Measurements from ENCODE around the gene PMEPA1. TPM values are rescaled to one million over a fixed set of nuclear protein-coding genes. Genes with fewer than 3 reads are reported as not detected.

PMEPA1 gene
- polyA plus RNA-seq, 2 of the 4 experiments (the other 2 are of a cell fraction), result 131 to 147 TPM

DNA sequence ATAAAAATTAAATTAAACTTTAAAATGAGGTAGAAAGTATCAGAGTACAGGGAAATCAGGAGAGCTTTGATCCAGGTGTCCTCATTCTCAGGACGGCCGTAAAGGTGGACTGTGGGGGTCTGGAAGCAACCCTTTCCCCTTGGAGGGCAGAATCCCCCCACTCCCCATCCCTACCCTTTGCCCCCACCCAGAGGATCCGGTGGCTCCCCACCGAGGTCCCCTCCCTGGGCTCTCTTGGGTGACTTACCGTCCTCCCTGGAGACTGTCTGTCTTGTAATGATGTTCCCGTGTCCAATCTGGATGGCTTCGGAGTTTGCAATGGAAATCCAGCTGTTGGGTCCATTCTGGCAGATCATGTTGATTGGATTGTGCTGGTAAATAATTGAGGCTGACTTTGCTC lies 96.9 kb downstream of the PMEPA1 start:
- ChIA-PET CTCF (interaction anchor here (1.1 to 7.2 kb wide), 4 partner anchors 10 to 597 kb away, joined by 3 to 37 read pairs (median 20); no protein-coding TSS in a partner anchor), POLR2A (no interaction called here)
- H3K4me3 ChIP-seq, result no peak overlapping the region
- no peaks in the 10 kb centered on the region for H3K9me3 ChIP-seq
- 54% methylated on average over 7 of the region's 7 CpGs for WGBS (ENCODE audit: missing lambda C conversion rate)
- ATAC-seq (no peak), DNase-seq (ENCODE audit: low read depth in 1 of 2, low spot score in 1 of 2) (no peak), FAIRE-seq (no peak)
- TF ChIP-seq ZNF302 (CRISPR knock-in tag; IDR thresholded peaks at IDR 0.05), result no peak
- TF ChIP-seq, protein P1, sequence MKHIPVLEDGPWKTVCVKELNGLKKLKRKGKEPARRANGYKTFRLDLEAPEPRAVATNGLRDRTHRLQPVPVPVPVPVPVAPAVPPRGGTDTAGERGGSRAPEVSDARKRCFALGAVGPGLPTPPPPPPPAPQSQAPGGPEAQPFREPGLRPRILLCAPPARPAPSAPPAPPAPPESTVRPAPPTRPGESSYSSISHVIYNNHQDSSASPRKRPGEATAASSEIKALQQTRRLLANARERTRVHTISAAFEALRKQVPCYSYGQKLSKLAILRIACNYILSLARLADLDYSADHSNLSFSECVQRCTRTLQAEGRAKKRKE (CRISPR knock-in tag; IDR thresholded peaks at IDR 0.05; ENCODE audit: low read depth), result no peak
- TF ChIP-seq HMGXB4 (CRISPR knock-in tag; IDR thresholded peaks at IDR 0.05; ENCODE audit: borderline replicate concordance), result no peak
- TF ChIP-seq CHD2 (IDR thresholded peaks at IDR 0.05; ENCODE audit: low read length, partially characterized antibody), result no peak
- no peak for TF ChIP-seq RFX5 (IDR thresholded peaks at IDR 0.05)
- TF ChIP-seq MYC (IDR thresholded peaks at IDR 0.05; ENCODE audit: borderline replicate concordance, low read length), result no peak
- TF ChIP-seq TFCP2L1 (CRISPR knock-in tag; IDR thresholded peaks at IDR 0.05), result no peak
- peaks cover 4% of the 10 kb centered on the region for H3K4me1 ChIP-seq
- H3K27ac ChIP-seq, result no peak overlapping the region
- H3K4me2 ChIP-seq, result no peak overlapping the region

- no peak overlapping the region for H3K4me3 ChIP-seq
- no peak for FAIRE-seq
- 70% methylated on average over 7 of the region's 7 CpGs for WGBS (ENCODE audit: missing lambda C conversion rate)
- H3K27ac ChIP-seq, result no peak overlapping the region
- no peaks in the 10 kb centered on the region for H3K4me1 ChIP-seq
- ChIA-PET POLR2A (no interaction called here), CTCF (interaction anchor here (1.1 to 7.2 kb wide), 5 partner anchors 10 to 597 kb away, joined by 3 to 37 read pairs (median 11); no protein-coding TSS in a partner anchor)
- no peak for DNase-seq (ENCODE audit: low read depth in 1 of 2, low spot score in 1 of 2)
- no peak for ATAC-seq
- TF ChIP-seq FOXS1 (CRISPR knock-in tag; IDR thresholded peaks at IDR 0.05), result no peak
- TF ChIP-seq MAFK (IDR thresholded peaks at IDR 0.05; ENCODE audit: partially characterized antibody), result no peak
- no peak for TF ChIP-seq HMGXB4 (CRISPR knock-in tag; IDR thresholded peaks at IDR 0.05; ENCODE audit: borderline replicate concordance)
- TF ChIP-seq HEYL (CRISPR knock-in tag; IDR thresholded peaks at IDR 0.05), result no peak
- no peak for TF ChIP-seq POLR2AphosphoS2 (conservative IDR thresholded peaks at IDR 0.05; ENCODE audit: low read length)
- TF ChIP-seq EHMT2 (IDR thresholded peaks at IDR 0.05; ENCODE audit: low read depth), result no peak
- TF ChIP-seq NR3C1 (IDR thresholded peaks at IDR 0.05), result no peak
- TF ChIP-seq RARB (CRISPR knock-in tag; IDR thresholded peaks at IDR 0.05), result no peak
- no peak overlapping the region for H3K4me2 ChIP-seq
- H3K9me3 ChIP-seq, result no peaks in the 10 kb centered on the region
Measured at GRCh38 chr20:57612436-57612835, 97.4 kb downstream of the PMEPA1 start.

- ATAC-seq (no peak), FAIRE-seq (no peak), DNase-seq (ENCODE audit: low read depth in 1 of 2, low spot score in 1 of 2) (no peak)
- TF ChIP-seq EP300 (IDR thresholded peaks at IDR 0.05) (no peak), RFX5 (IDR thresholded peaks at IDR 0.05) (no peak), HOXA7 (CRISPR knock-in tag; IDR thresholded peaks at IDR 0.05) (no peak), CBX2 (IDR thresholded peaks at IDR 0.05; ENCODE audit: borderline replicate concordance, low read depth) (no peak), MAFK (IDR thresholded peaks at IDR 0.05; ENCODE audit: partially characterized antibody) (no peak), HEYL (CRISPR knock-in tag; IDR thresholded peaks at IDR 0.05) (no peak), ZSCAN20 (CRISPR knock-in tag; IDR thresholded peaks at IDR 0.05) (no peak), NFE2L2 (conservative IDR thresholded peaks at IDR 0.05; ENCODE audit: low read length) (no peak), KDM5A (IDR thresholded peaks at IDR 0.05) (no peak), PHF8 (IDR thresholded peaks at IDR 0.05; ENCODE audit: borderline replicate concordance, low read depth) (no peak), HOXB5 (CRISPR knock-in tag; IDR thresholded peaks at IDR 0.05) (no peak), HMGXB4 (CRISPR knock-in tag; IDR thresholded peaks at IDR 0.05; ENCODE audit: borderline replicate concordance) (no peak), RAD21 (conservative IDR thresholded peaks at IDR 0.05 in 1 of 2, IDR thresholded peaks at IDR 0.05 in 1 of 2) (no peak), BCL3 (IDR thresholded peaks at IDR 0.05) (no peak), CHD2 (IDR thresholded peaks at IDR 0.05; ENCODE audit: low read length, partially characterized antibody) (no peak)
- no peaks in the 10 kb centered on the region for H3K9me3 ChIP-seq
- H3K4me3 ChIP-seq, result no peak overlapping the region
- H3K27ac ChIP-seq, result no peak overlapping the region
- WGBS (ENCODE audit: missing lambda C conversion rate), result 57% methylated on average over 17 of the region's 18 CpGs
- CTCF ChIA-PET, result interaction anchor here (0.6 to 7.2 kb wide), 5 partner anchors 11 to 598 kb away, joined by 3 to 37 read pairs (median 11); no protein-coding TSS in a partner anchor
- POLR2A ChIA-PET, result no interaction called here
- H3K4me1 ChIP-seq, result no peaks in the 10 kb centered on the region
- H3K4me2 ChIP-seq, result no peak overlapping the region
Measured at GRCh38 chr20:57611586-57612311, 98.1 kb downstream of the PMEPA1 start.

Data from A549 (cell line).